NCI-H1105 treated with DMSO at 0.1 percent for 48 hours (cell line): ENCODE data around the gene USP36.

Experiments
- DNase-seq: peaks from one replicate; lab custom pipeline; 2025; lab: John Stamatoyannopoulos, UW

USP36 gene

GRCh38 chr17:78815696-78816095 is 24.9 kb downstream of the USP36 start:
- DNase-seq = no peak

GRCh38 chr17:78812855-78813254 is 27.8 kb downstream of the USP36 start:
- no peak for DNase-seq

- no peak for DNase-seq
Observed at GRCh38 chr17:78808163-78808562, 32.5 kb downstream of the USP36 start.

DNA sequence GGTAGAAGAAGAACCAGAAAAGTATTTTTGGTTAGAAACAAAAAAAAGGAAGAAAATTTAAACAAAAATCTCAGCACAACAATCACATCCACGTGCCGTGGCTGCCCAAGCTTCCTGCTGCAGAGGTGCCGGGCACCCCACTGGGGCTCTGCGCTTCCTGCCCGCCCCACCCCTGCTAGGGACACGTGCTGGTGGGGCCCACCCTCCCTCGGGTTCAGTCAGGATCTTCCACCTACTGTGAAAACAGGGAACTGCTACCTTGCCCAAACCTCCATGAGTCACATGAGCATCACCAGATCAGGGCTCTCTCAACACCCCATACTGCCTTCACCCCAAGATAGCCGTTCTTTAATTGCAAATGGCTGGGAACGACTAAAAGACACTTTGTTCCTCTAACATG is 34.2 kb downstream of the USP36 start:
- no peak for DNase-seq

DNA sequence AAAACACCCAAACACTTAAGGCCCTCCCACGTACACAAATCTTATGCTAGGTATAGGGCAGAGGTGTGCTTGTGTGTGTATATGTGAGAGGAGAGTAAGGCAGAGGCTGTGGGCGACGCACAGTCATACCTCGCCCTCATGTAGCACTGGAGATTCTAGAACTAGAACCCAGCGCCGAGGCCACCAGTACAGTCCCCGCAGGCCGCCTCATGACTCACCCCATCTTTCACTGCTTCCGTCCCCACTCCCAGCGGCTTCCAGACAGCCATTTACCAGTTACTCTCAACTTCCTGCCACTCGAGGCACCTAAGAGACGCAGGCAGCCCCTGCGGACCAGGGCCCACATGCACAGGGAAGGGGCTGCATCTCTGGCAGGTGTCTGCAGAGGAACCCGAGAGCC is 35.3 kb downstream of the USP36 start:
- DNase-seq = no peak

GRCh38 chr17:78804777-78805176 is 35.8 kb downstream of the USP36 start:
- no peak for DNase-seq

DNA sequence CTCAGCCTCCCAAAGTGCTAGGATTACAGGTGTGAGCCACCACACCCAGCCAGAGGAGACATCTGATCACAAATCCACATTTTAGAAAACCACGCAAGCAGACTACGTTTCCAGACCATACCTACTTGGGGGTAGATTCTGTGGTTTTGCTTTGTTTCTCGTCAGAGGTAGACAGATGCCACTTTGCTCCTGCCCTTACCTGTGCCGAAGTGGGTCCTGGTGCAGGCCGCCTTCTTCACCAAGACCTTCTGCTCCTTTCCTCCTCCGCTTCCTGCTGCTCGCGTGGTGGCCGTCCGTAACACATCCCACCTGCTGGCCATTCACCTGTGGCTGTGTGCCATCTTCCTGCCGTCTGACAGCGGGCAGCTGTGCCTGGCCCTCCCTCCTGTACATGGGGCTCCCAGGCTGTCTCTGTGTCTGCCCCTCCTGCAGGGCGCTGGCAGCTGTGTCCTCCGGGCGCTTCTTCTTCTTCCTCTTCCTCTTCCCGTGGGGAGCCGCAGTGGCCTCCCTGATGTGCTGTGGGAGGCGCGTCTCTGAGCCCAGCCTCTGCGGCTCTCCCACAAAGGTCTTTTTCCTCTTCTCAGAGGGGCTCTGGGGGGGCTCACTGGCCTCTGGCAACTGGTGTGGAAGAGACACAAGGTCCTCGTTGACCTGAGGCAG is 37.3 kb downstream of the USP36 start:
- DNase-seq = no peak

GRCh38 chr17:78802459-78802858 is 38.2 kb downstream of the USP36 start:
- DNase-seq = no peak

DNA sequence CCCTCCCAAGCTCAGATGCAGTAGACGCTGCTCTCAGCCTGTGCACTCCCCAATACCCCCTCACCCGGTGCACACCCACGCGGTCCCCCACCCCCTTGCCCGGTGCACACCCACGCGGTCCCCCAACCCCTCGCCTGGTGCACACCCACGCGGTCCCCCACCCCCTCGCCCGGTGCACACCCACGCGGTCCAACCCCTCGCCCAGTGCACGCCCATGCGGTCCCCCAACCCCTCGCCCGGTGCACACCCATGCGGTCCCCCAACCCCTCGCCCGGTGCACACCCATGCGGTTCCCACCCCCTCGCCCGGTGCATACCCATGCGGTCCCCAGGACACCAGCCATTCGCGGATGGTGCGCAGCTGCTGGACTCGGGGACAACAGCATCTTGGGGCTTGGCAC is 38.6 kb downstream of the USP36 start:
- DNase-seq = no peak

- no peak for DNase-seq
Observed at GRCh38 chr17:78800132-78800931, 40.3 kb downstream of the USP36 start.

DNA sequence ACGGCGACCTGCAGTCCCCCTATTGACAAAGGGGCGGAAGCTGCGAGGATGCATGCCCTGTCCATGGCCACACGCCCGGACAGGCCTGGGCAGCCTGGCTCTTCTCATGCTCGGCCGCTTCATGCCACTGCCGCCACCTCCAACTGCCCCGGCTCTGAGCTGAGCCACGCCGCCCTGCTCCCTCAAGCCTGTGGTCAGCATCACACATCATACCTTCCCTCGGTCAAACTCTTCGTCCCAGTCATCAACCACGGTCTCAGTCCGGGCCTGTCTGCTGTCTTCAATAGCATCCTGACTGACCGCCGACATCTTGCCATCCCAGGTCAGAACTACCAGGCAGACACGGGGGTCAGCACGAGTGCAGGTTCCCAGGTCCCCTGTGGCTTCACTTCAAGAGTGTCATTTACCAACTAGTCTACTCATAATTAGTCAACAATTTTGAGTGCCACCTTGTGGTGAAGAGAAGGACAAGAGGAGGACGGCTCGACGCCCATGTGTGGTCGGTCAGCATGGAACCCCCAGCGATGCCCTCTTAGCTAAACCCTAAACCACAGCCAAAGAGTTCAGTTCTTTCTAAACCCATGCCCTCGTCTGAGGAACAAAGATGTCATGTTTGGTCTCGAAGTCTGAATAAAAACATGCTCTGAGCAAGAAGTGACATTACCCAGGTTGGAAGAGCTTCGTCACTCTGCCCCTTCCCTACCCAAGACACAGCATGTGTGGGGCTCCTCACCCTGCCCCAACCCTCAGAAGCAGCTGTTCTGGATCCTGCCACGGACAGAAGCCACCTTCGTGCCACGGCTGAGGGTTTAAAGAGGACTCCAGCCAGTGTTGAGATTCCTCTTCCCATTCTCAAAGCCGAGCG is 41.7 kb downstream of the USP36 start:
- no peak for DNase-seq

GRCh38 chr17:78797691-78798585 is 42.7 kb downstream of the USP36 start:
- DNase-seq = no peak

DNA sequence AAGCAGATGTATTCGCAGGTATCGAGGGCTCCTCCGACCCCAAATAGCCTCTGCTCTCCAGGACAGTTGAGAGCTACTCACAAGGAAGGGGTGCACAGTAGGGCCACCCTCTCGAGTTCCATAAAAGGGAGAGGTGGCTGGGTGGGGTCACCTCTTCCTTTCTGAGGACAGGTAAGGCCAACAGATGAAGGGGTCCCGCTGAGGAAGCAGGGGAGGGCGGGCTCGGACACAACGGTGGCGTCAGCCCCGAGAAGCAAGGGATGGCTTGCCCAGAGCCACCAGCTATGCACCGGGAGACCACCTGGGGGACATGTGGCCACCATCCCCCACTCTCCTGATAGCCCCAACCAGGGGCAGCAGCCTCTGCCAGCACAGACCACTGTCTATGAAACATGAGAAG is 43.4 kb downstream of the USP36 start:
- DNase-seq = no peak

GRCh38 chr17:78796517-78796900 is 44.1 kb downstream of the USP36 start:
- DNase-seq = no peak

- no peak for DNase-seq
Observed at GRCh38 chr17:78795861-78796516, 44.6 kb downstream of the USP36 start.

DNA sequence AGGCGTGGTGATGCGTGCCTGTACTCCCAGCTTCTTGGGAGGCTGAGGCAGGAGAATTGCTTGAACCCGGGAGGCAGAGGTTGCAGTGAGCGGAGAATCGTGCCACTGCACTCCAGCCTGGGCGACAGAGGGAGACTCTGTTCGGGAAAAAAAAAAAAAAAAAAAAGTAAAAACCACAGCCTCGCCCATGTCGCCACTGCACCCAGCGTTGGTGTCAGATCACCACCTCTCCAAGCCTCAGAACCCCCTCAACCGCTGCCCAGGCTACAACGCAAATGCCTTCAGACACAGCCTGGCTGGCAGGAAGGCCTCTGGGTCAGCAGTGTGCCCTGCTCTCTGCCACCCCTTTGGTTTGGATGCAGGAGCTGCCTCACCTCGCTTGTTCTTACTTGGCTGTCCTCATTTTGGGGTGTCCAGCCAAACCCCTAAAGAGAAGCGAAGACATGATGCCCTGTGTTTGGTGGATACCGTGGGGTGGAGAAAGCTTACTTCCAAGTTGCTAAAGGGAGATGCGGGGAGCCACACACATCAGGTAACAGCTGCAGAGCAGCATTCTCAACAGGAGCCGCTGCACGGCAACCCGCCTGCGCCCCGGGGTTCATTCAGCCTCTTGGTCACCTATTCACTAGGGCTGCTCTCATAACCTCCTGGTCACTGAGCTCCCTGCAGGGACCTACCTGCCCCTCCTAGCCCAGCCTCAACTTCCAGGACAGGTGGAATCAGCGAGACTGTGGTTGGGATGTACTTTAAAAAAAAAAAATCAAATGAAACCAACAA is 45.6 kb downstream of the USP36 start:
- DNase-seq = no peak

- DNase-seq = no peak
Observed at GRCh38 chr17:78794399-78794798, 46.2 kb downstream of the USP36 start.

DNA sequence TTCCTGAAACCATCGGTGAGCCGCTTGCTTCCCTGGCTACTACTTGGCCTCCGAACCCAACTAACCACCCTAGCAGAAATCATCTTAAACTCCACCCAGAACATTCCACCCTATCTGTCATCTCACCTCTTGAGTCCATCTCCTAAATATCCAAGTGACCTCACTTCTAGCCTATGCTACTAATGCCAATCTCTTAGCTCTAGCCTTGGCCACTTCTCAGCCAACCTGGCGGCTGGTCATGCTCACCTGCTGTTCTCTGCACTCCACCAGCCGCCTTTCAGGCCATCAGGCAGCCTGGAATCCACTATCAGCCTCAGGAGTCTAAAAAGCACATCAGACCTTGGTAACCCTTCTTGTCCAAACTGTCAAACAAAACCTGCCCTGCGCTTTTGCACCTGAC is 46.6 kb downstream of the USP36 start:
- DNase-seq = no peak

DNA sequence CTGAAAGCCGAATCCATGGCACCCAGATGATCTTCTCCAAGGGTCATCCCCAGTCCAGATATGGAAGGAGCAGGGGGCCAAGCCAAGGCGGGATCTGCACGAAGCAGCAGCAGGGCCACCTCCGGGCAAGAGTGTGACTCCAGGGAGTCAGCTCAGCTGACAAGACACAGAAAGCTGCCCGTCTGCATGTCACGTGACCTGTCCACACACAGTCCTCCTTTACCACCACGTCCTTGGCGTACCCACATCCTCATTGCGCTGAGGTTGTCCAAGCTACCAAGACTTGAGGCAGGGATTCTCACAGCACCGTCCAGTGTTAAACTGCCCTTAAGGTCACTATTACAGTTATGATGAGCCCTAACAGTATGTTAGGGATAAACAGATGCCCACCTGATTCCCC is 47.2 kb downstream of the USP36 start:
- no peak for DNase-seq
